ENCODE results near the gene OGFOD1.

The OGFOD1 gene

GRCh38 chr16:56413381-56413780 lies 38.0 kb upstream of the OGFOD1 start:
- no peak for DNase-seq (ENCODE audit: low read depth)
- TF ChIP-seq, protein P1, sequence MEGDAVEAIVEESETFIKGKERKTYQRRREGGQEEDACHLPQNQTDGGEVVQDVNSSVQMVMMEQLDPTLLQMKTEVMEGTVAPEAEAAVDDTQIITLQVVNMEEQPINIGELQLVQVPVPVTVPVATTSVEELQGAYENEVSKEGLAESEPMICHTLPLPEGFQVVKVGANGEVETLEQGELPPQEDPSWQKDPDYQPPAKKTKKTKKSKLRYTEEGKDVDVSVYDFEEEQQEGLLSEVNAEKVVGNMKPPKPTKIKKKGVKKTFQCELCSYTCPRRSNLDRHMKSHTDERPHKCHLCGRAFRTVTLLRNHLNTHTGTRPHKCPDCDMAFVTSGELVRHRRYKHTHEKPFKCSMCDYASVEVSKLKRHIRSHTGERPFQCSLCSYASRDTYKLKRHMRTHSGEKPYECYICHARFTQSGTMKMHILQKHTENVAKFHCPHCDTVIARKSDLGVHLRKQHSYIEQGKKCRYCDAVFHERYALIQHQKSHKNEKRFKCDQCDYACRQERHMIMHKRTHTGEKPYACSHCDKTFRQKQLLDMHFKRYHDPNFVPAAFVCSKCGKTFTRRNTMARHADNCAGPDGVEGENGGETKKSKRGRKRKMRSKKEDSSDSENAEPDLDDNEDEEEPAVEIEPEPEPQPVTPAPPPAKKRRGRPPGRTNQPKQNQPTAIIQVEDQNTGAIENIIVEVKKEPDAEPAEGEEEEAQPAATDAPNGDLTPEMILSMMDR (conservative IDR thresholded peaks at IDR 0.05; ENCODE audit: control insufficient read depth, insufficient read depth, low read depth, low read length), result no peak

GRCh38 chr16:56414366-56414765 lies 37.0 kb upstream of the OGFOD1 start:
- TF ChIP-seq, protein P1 (conservative IDR thresholded peaks at IDR 0.05; ENCODE audit: control insufficient read depth, insufficient read depth, low read depth, low read length), result no peak
- no peak overlapping the region for H3K4me3 ChIP-seq (ENCODE audit: control insufficient read depth, low read depth, low read length)
- no peak for DNase-seq (ENCODE audit: low read depth)

More at GRCh38 chr16:56413381-56413780, 38.0 kb upstream of the OGFOD1 start:
- no peak overlapping the region for H3K4me3 ChIP-seq (ENCODE audit: control insufficient read depth, low read depth, low read length)

DNA sequence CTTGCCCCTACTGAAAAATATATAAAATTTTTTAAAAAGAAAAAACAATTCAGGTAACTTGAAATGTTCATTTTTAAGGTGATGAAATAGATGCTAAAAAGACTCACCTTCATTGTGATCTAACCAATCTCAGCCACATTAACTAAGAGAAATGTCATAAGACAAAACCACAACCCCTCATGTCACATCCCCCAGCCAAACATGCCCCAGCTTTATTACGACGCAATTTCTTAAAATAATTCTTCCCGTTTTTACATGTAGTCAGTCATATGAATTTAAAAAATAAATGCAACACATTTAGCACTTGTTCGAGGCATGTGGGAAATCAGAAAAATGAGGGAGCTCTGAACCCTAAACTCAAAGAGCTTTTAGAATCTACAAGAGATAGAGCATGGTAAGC lies 35.5 kb upstream of the OGFOD1 start:
- H3K4me3 ChIP-seq (ENCODE audit: control insufficient read depth, low read depth, low read length), result no peak overlapping the region
- TF ChIP-seq, protein P1 (conservative IDR thresholded peaks at IDR 0.05; ENCODE audit: control insufficient read depth, insufficient read depth, low read depth, low read length), result no peak
- no peak for DNase-seq (ENCODE audit: low read depth)

DNA sequence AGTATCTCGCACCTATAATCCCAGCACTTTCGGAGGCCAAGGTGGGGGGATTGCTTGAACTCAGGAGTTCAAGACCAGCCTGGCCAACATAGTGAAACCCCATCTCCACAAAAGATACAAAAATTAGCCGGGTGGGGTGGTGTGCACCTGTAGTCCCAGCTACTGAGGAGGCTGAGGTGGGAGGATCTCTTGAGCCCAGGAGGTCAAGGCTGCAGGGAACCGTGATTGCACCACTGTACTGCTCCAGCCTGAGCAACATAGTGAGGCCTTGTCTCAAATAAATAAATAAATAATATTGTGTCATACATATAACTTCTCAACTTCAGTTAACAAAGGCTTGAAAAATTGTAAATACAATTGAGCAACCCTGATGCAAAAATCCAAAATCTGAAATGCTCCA lies 34.2 kb upstream of the OGFOD1 start:
- H3K4me3 ChIP-seq (ENCODE audit: control insufficient read depth, low read depth, low read length), result no peak overlapping the region
- DNase-seq (ENCODE audit: low read depth), result no peak
- TF ChIP-seq, protein P1 (conservative IDR thresholded peaks at IDR 0.05; ENCODE audit: control insufficient read depth, insufficient read depth, low read depth, low read length), result no peak

- DNase-seq (ENCODE audit: low read depth), result no peak
- TF ChIP-seq, protein P1 (conservative IDR thresholded peaks at IDR 0.05; ENCODE audit: control insufficient read depth, insufficient read depth, low read depth, low read length), result no peak
- no peak overlapping the region for H3K4me3 ChIP-seq (ENCODE audit: control insufficient read depth, low read depth, low read length)
These were observed 31.4 kb upstream of the OGFOD1 start for GRCh38 chr16:56419740-56420548.

GRCh38 chr16:56420613-56421012 lies 30.7 kb upstream of the OGFOD1 start:
- TF ChIP-seq, protein P1 (conservative IDR thresholded peaks at IDR 0.05; ENCODE audit: control insufficient read depth, insufficient read depth, low read depth, low read length), result no peak
- DNase-seq (ENCODE audit: low read depth), result no peak
- no peak overlapping the region for H3K4me3 ChIP-seq (ENCODE audit: control insufficient read depth, low read depth, low read length)

Data from fibroblast of mammary gland (primary cell).